ENCODE results near the gene TSC22D4. TPM values are rescaled to one million over a fixed set of nuclear protein-coding genes. Genes with fewer than 3 reads are reported as not detected.
A peak's percentile ranks its signal among the peaks of the same experiment; 100 is the strongest.
"Not testable (repeated sequence)": the region's sequence is repeated elsewhere in the genome, so short reads cannot be mapped to it uniquely, and the experiment has no call there.

TSC22D4 gene
- polyA plus RNA-seq, 4 donors, result 31.7 to 57.9 (median 49.6) TPM

- no peaks in the 10 kb centered on the region for H3K36me3 ChIP-seq (ENCODE audit: control insufficient read depth in 3 of 3, insufficient read depth in 2 of 3, low read depth in 1 of 3, low read length in 3 of 3)
- FAIRE-seq (no peak), DNase-seq (no peak)
- no peak overlapping the region for H3K27ac ChIP-seq (ENCODE audit: low read depth in 1 of 3, low read length in 2 of 3)
- H3K4me3 ChIP-seq (ENCODE audit: low read depth in 1 of 3, low read length in 3 of 3), result peak overlapping the region in 1 of 3 donors; percentile 71
- peaks cover 0 to 26% (median 0%) of the 10 kb centered on the region in 3 donors for H3K4me1 ChIP-seq (ENCODE audit: control insufficient read depth in 3 of 3, insufficient read depth in 2 of 3, low read depth in 1 of 3, low read length in 2 of 3)
- H3K27me3 ChIP-seq (ENCODE audit: control insufficient read depth in 3 of 3, insufficient read depth in 3 of 3, low read length in 3 of 3), result no peaks in the 10 kb centered on the region
- H3K9me3 ChIP-seq (ENCODE audit: control insufficient read depth in 2 of 2, insufficient read depth in 1 of 2, low read depth in 1 of 2, low read length in 1 of 2), result no peaks in the 10 kb centered on the region
- WGBS, 3 donors, result 67 to 80% (median 69%) methylated on average over 13 of the region's 13 CpGs
These were observed 29.7 kb downstream of the TSC22D4 start for GRCh38 chr7:100449190-100449795.

DNA sequence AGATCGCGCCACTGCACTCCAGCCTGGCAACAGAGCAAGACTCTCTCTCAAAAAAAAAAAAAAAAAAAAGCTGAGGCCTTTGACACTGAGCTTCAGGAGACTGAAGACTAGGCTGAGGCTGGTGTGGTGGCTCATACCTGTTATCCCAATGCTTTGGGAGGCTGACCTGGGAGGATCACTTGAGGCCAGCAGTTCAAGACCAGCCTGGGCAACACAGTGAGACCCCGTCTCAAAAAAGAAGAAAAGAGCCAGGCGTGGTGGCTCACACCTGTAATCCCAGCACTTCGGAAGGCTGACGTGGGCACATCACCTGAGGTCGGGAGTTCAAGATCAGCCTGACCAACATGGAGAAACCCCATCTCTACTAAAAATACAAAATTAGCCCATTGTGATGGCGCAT, 31.7 kb downstream of the TSC22D4 start:
- not testable (repeated sequence) for H3K9me3 ChIP-seq (ENCODE audit: control insufficient read depth in 2 of 2, insufficient read depth in 1 of 2, low read depth in 1 of 2, low read length in 1 of 2); H3K27ac ChIP-seq (ENCODE audit: low read depth in 1 of 3, low read length in 2 of 3); FAIRE-seq; H3K4me3 ChIP-seq (ENCODE audit: low read depth in 1 of 3, low read length in 3 of 3); H3K27me3 ChIP-seq (ENCODE audit: control insufficient read depth in 3 of 3, insufficient read depth in 3 of 3, low read length in 3 of 3); DNase-seq; H3K36me3 ChIP-seq (ENCODE audit: control insufficient read depth in 3 of 3, insufficient read depth in 2 of 3, low read depth in 1 of 3, low read length in 3 of 3)
- peaks cover 0 to 35% (median 0%) of the 10 kb centered on the region in 3 donors for H3K4me1 ChIP-seq (ENCODE audit: control insufficient read depth in 3 of 3, insufficient read depth in 2 of 3, low read depth in 1 of 3, low read length in 2 of 3)
- WGBS, 3 donors, result 96 to 98% (median 97%) methylated on average over 8 of the region's 8 CpGs

GRCh38 chr7:100446040-100446439, 33.0 kb downstream of the TSC22D4 start:
- no peaks in the 10 kb centered on the region for H3K27me3 ChIP-seq (ENCODE audit: control insufficient read depth in 3 of 3, insufficient read depth in 3 of 3, low read length in 3 of 3)
- DNase-seq (no peak), FAIRE-seq (no peak)
- no peak overlapping the region for H3K27ac ChIP-seq (ENCODE audit: low read depth in 1 of 3, low read length in 2 of 3)
- no peak overlapping the region for H3K4me3 ChIP-seq (ENCODE audit: low read depth in 1 of 3, low read length in 3 of 3)
- 77 to 80% (median 77%) methylated on average over 2 of the region's 2 CpGs for WGBS, 3 donors
- H3K4me1 ChIP-seq (ENCODE audit: control insufficient read depth in 3 of 3, insufficient read depth in 2 of 3, low read depth in 1 of 3, low read length in 2 of 3), result peaks cover 0 to 35% (median 0%) of the 10 kb centered on the region in 3 donors
- peaks cover 0 to 5% (median 0%) of the 10 kb centered on the region in 3 donors for H3K36me3 ChIP-seq (ENCODE audit: control insufficient read depth in 3 of 3, insufficient read depth in 2 of 3, low read depth in 1 of 3, low read length in 3 of 3)
- no peaks in the 10 kb centered on the region for H3K9me3 ChIP-seq (ENCODE audit: control insufficient read depth in 2 of 2, insufficient read depth in 1 of 2, low read depth in 1 of 2, low read length in 1 of 2)

GRCh38 chr7:100444311-100445278, 34.4 kb downstream of the TSC22D4 start:
- 37 to 41% (median 38%) methylated on average over 14 of the region's 14 CpGs for WGBS, 3 donors
- peaks cover 0 to 5% (median 0%) of the 10 kb centered on the region in 3 donors for H3K36me3 ChIP-seq (ENCODE audit: control insufficient read depth in 3 of 3, insufficient read depth in 2 of 3, low read depth in 1 of 3, low read length in 3 of 3)
- H3K27ac ChIP-seq (ENCODE audit: low read depth in 1 of 3, low read length in 2 of 3), result peak overlapping the region; percentile 55 to 86 (median 72)
- H3K4me3 ChIP-seq (ENCODE audit: low read depth in 1 of 3, low read length in 3 of 3), result no peak overlapping the region
- no peaks in the 10 kb centered on the region for H3K27me3 ChIP-seq (ENCODE audit: control insufficient read depth in 3 of 3, insufficient read depth in 3 of 3, low read length in 3 of 3)
- peaks cover 0 to 25% (median 0%) of the 10 kb centered on the region in 3 donors for H3K4me1 ChIP-seq (ENCODE audit: control insufficient read depth in 3 of 3, insufficient read depth in 2 of 3, low read depth in 1 of 3, low read length in 2 of 3)
- FAIRE-seq (no peak), DNase-seq (peak; percentile 75 to 92)
- H3K9me3 ChIP-seq (ENCODE audit: control insufficient read depth in 2 of 2, insufficient read depth in 1 of 2, low read depth in 1 of 2, low read length in 1 of 2), result no peaks in the 10 kb centered on the region

DNA sequence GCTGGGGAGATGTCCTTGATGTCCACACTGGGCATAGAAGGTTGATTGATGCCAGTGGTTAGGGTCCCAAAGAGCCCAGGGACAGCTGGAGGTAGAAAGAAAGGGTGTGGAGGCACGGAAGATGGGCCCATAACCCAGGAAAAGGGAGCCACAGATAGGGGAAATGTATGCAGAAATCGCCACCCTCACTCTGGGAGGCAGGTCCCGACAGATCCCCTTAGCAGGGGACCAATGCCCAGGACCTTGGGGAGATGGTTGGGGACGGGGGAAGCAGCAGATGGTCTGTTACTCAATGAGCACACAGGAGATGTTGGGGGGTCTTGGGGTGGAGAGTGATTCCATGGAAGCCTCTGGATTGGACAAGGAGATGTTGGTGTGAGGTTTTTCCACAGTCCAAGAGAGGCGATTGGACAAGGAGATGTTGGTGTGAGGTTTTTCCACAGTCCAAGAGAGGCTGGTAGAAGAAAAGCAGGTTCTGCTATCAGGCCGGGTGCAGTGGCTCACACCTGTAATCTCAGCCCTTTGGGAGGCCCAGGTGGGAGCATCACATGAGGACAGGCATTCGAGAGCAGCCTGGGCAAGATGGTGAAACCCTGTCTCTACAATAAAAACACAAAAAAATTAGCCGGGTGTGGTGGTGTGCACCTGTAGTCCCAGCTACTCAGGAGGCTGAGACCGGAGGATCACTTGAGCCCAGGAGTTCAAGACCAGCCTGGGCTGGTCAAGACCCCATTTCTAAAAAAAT, 35.7 kb downstream of the TSC22D4 start:
- no peaks in the 10 kb centered on the region for H3K9me3 ChIP-seq (ENCODE audit: control insufficient read depth in 2 of 2, insufficient read depth in 1 of 2, low read depth in 1 of 2, low read length in 1 of 2)
- H3K4me3 ChIP-seq (ENCODE audit: low read depth in 1 of 3, low read length in 3 of 3), result no peak overlapping the region
- H3K36me3 ChIP-seq (ENCODE audit: control insufficient read depth in 3 of 3, insufficient read depth in 2 of 3, low read depth in 1 of 3, low read length in 3 of 3), result peaks cover 0 to 5% (median 0%) of the 10 kb centered on the region in 3 donors
- H3K27ac ChIP-seq (ENCODE audit: low read depth in 1 of 3, low read length in 2 of 3), result peak overlapping the region in 2 of 3 donors; percentile 55 to 86
- H3K4me1 ChIP-seq (ENCODE audit: control insufficient read depth in 3 of 3, insufficient read depth in 2 of 3, low read depth in 1 of 3, low read length in 2 of 3), result peaks cover 0 to 25% (median 0%) of the 10 kb centered on the region in 3 donors
- no peak for FAIRE-seq
- no peaks in the 10 kb centered on the region for H3K27me3 ChIP-seq (ENCODE audit: control insufficient read depth in 3 of 3, insufficient read depth in 3 of 3, low read length in 3 of 3)
- WGBS, 3 donors, result 88 to 90% (median 88%) methylated on average over 9 of the region's 9 CpGs
- DNase-seq, result peak in 1 of 2 donors; percentile 34

DNA sequence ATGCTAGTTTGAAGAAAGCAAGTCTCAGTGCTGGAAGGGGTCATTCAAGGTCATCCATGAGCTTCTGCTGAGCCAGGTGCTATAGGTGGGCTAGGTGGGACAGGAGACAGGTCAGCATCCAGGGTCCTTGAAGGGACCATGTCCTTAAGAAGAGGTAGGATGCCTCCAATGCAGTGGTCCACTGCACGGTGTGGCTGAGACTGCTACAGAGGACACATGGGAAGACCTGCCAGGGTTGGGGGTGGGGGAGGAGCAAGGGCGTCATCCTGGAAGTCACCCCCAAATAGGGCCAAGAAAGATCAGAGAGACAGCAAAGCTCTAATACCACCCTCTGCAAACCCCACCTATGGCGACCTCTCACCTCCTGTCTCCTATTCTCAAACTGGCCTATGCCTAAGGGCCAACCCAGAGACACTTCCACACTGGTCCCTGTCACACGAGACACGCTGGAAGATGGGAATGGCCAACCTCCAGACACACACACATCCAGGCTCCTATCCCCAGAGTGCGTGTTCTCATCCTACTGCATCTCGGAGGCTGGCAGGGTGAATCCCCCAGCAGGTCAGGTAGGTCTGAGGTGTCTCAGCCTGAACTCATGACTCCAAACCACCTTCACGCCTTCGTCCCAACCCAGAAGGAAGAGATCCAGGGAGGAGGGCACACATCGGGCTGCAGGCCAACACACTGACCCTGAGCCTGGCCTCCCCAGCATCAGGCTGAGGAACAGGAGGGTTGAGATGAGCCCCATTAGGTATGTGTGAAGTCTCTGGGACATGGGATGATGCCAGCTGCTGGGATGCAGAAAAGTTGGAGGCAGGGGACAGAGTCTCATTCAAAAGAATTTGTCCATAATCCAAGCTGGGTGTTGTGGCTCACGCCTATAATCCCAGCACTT, 37.1 kb downstream of the TSC22D4 start:
- Histone ChIP-seq H3K27me3 (ENCODE audit: control insufficient read depth in 3 of 3, insufficient read depth in 3 of 3, low read length in 3 of 3) (no peaks in the 10 kb centered on the region), H3K27ac (ENCODE audit: low read depth in 1 of 3, low read length in 2 of 3) (no peak overlapping the region), H3K36me3 (ENCODE audit: control insufficient read depth in 3 of 3, insufficient read depth in 2 of 3, low read depth in 1 of 3, low read length in 3 of 3) (peaks cover 0 to 5% (median 0%) of the 10 kb centered on the region in 3 donors), H3K9me3 (ENCODE audit: control insufficient read depth in 2 of 2, insufficient read depth in 1 of 2, low read depth in 1 of 2, low read length in 1 of 2) (no peaks in the 10 kb centered on the region), H3K4me3 (ENCODE audit: low read depth in 1 of 3, low read length in 3 of 3) (no peak overlapping the region), H3K4me1 (ENCODE audit: control insufficient read depth in 3 of 3, insufficient read depth in 2 of 3, low read depth in 1 of 3, low read length in 2 of 3) (peaks cover 0 to 25% (median 0%) of the 10 kb centered on the region in 3 donors)
- DNase-seq (no peak), FAIRE-seq (no peak)
- 88 to 93% (median 89%) methylated on average over 11 of the region's 11 CpGs for WGBS, 3 donors

DNA sequence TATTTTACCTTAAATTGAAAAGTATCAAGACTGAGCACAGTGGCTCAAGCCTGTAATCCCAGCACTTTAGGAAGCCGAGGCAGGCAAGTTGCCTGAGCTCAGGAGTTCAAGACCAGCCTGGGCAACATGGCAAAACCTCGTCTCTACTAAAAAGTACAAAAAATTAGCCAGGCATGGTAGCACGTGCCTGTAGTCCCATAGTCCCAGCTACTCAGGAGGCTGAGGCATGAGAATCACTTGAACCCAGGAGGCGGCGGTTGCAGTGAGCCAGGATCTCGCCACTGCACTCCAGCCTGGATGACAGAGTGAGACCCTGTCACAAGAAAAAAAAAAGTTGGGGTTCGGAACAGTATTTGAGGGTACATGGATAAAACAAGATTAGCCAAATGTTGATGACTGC, 39.8 kb downstream of the TSC22D4 start:
- H3K4me1 ChIP-seq (ENCODE audit: control insufficient read depth in 3 of 3, insufficient read depth in 2 of 3, low read depth in 1 of 3, low read length in 2 of 3), result peaks cover 0 to 19% (median 5%) of the 10 kb centered on the region in 3 donors
- H3K27ac ChIP-seq (ENCODE audit: low read depth in 1 of 3, low read length in 2 of 3), result peak overlapping the region in 1 of 3 donors; percentile 46
- not testable (repeated sequence) for FAIRE-seq; H3K4me3 ChIP-seq (ENCODE audit: low read depth in 1 of 3, low read length in 3 of 3); H3K27me3 ChIP-seq (ENCODE audit: control insufficient read depth in 3 of 3, insufficient read depth in 3 of 3, low read length in 3 of 3); H3K9me3 ChIP-seq (ENCODE audit: control insufficient read depth in 2 of 2, insufficient read depth in 1 of 2, low read depth in 1 of 2, low read length in 1 of 2); DNase-seq
- peaks cover 0 to 17% (median 0%) of the 10 kb centered on the region in 3 donors for H3K36me3 ChIP-seq (ENCODE audit: control insufficient read depth in 3 of 3, insufficient read depth in 2 of 3, low read depth in 1 of 3, low read length in 3 of 3)
- WGBS, 3 donors, result 85 to 91% (median 90%) methylated on average over 7 of the region's 7 CpGs
